Inflammatory macrophage (primary cell): ENCODE data around the gene PLEKHH1.

ENCODE experiments used
- DNase-seq, 2 donors: peaks; one replicate each; pipeline ENCODE4 v3.0.0-alpha.2; 2020 to 2022

The PLEKHH1 gene

GRCh38 chr14:67510836-67511235 lies 22.3 kb upstream of the PLEKHH1 start:
- DNase-seq = no peak

- peak in 1 of 2 donors; percentile 8 for DNase-seq
Observed at GRCh38 chr14:67512463-67513310, 20.4 kb upstream of the PLEKHH1 start.

- DNase-seq = no peak
Observed at GRCh38 chr14:67513631-67514108, 19.4 kb upstream of the PLEKHH1 start.

GRCh38 chr14:67514203-67514607 lies 18.9 kb upstream of the PLEKHH1 start:
- DNase-seq = no peak

- DNase-seq = peak; percentile 27 to 45
Observed at GRCh38 chr14:67514650-67515385, 18.3 kb upstream of the PLEKHH1 start.

GRCh38 chr14:67515386-67516079 lies 17.6 kb upstream of the PLEKHH1 start:
- DNase-seq = peak in 1 of 2 donors; percentile 10

GRCh38 chr14:67516676-67517075 lies 16.4 kb upstream of the PLEKHH1 start:
- DNase-seq = peak; percentile 48 to 56

- no peak for DNase-seq
Observed at GRCh38 chr14:67517083-67517482, 16.0 kb upstream of the PLEKHH1 start.

- no peak for DNase-seq
Observed at GRCh38 chr14:67519406-67519805, 13.7 kb upstream of the PLEKHH1 start.

- DNase-seq = no peak
Observed at GRCh38 chr14:67520482-67520881, 12.6 kb upstream of the PLEKHH1 start.

GRCh38 chr14:67522270-67522669 lies 10.8 kb upstream of the PLEKHH1 start:
- DNase-seq = no peak

- peak; percentile 7 to 46 for DNase-seq
Observed at GRCh38 chr14:67523764-67524633, 9.1 kb upstream of the PLEKHH1 start.

GRCh38 chr14:67524634-67524963 lies 8.5 kb upstream of the PLEKHH1 start:
- DNase-seq = no peak

GRCh38 chr14:67525389-67525788 lies 7.7 kb upstream of the PLEKHH1 start:
- DNase-seq = no peak

- DNase-seq = no peak
Observed at GRCh38 chr14:67526181-67526580, 6.9 kb upstream of the PLEKHH1 start.

- DNase-seq = peak; percentile 31 to 38
Observed at GRCh38 chr14:67526676-67527459, 6.2 kb upstream of the PLEKHH1 start.

- DNase-seq = no peak
Observed at GRCh38 chr14:67527756-67528155, 5.3 kb upstream of the PLEKHH1 start.

GRCh38 chr14:67528276-67528675 lies 4.8 kb upstream of the PLEKHH1 start:
- no peak for DNase-seq

GRCh38 chr14:67529947-67530935 lies 2.8 kb upstream of the PLEKHH1 start:
- no peak for DNase-seq

GRCh38 chr14:67532606-67532997 lies 488 bp upstream of the PLEKHH1 start:
- DNase-seq = no peak
